ENCODE data around the gene RCL1. TPM values are rescaled to one million over a fixed set of nuclear protein-coding genes. Genes with fewer than 3 reads are reported as not detected.

RCL1 gene
- total RNA-seq, 5 donors from 2014 or later (not counting 1 experiment from before 2014, with no cell fraction given), result 22.0 to 38.7 (median 24.2) TPM

GRCh38 chr9:4826417-4827166 lies 33.8 kb downstream of the RCL1 start:
- POLR2A ChIA-PET, result no interaction called here
- CTCF ChIA-PET, result interaction anchor here (0.5 to 0.6 kb wide), 2 partner anchors 32 to 162 kb away, joined by 3 to 4 read pairs; no protein-coding TSS in a partner anchor
- peaks cover 36% of the 10 kb centered on the region for H3K36me3 Mint-ChIP-seq
- H3K4me3 Mint-ChIP-seq, result no peak overlapping the region
- H3K27me3 Mint-ChIP-seq, result no peaks in the 10 kb centered on the region
- Histone ChIP-seq H3K4me1 (ENCODE audit: control insufficient read depth in 1 of 2, extremely low read depth in 1 of 2, insufficient read depth in 2 of 2, low read length in 2 of 2) (no peaks in the 10 kb centered on the region), H3K4me3 (ENCODE audit: control insufficient read depth in 1 of 2, extremely low read depth in 1 of 2, low read length in 1 of 2) (no peak overlapping the region), H3K9me3 (no peaks in the 10 kb centered on the region), H3K27ac (ENCODE audit: low read length) (no peak overlapping the region), H3K27me3 (replicated peaks in 1 of 2; ENCODE audit: control insufficient read depth in 2 of 2, extremely low read depth in 1 of 2, insufficient read depth in 2 of 2, low read length in 1 of 2) (no peaks in the 10 kb centered on the region), H3K36me3 (ENCODE audit: control insufficient read depth in 2 of 2, extremely low read depth in 1 of 2, insufficient read depth in 1 of 2, low read length in 1 of 2) (peaks cover 2 to 12% of the 10 kb centered on the region in 2 donors)
- ATAC-seq (replicated peaks in 1 of 4), result no peak
- no peaks in the 10 kb centered on the region for H3K9me3 Mint-ChIP-seq
- WGBS (ENCODE audit: insufficient coverage), result 90% methylated on average over 3 of the region's 7 CpGs
- H3K27ac Mint-ChIP-seq, result no peak overlapping the region
- DNase-seq, result no peak
- peaks cover 11 to 16% (median 14%) of the 10 kb centered on the region in 3 donors for H3K4me1 Mint-ChIP-seq

GRCh38 chr9:4827224-4827623 lies 34.5 kb downstream of the RCL1 start:
- Histone ChIP-seq H3K27ac (ENCODE audit: low read length) (no peak overlapping the region), H3K36me3 (ENCODE audit: control insufficient read depth in 2 of 2, extremely low read depth in 1 of 2, insufficient read depth in 1 of 2, low read length in 1 of 2) (peaks cover 2 to 13% of the 10 kb centered on the region in 2 donors), H3K4me3 (ENCODE audit: control insufficient read depth in 1 of 2, extremely low read depth in 1 of 2, low read length in 1 of 2) (no peak overlapping the region), H3K9me3 (no peaks in the 10 kb centered on the region), H3K4me1 (ENCODE audit: control insufficient read depth in 1 of 2, extremely low read depth in 1 of 2, insufficient read depth in 2 of 2, low read length in 2 of 2) (no peaks in the 10 kb centered on the region), H3K27me3 (replicated peaks in 1 of 2; ENCODE audit: control insufficient read depth in 2 of 2, extremely low read depth in 1 of 2, insufficient read depth in 2 of 2, low read length in 1 of 2) (no peaks in the 10 kb centered on the region)
- ATAC-seq (replicated peaks in 1 of 4) (no peak), DNase-seq (no peak)
- H3K36me3 Mint-ChIP-seq, result peaks cover 42% of the 10 kb centered on the region
- no peak overlapping the region for H3K4me3 Mint-ChIP-seq
- H3K4me1 Mint-ChIP-seq, result peaks cover 5 to 10% (median 8%) of the 10 kb centered on the region in 3 donors
- POLR2A ChIA-PET, result interaction anchor here in 1 of 2 donors (0.6 kb wide), 1 partner anchor 1088 kb away, joined by 7 read pairs; no protein-coding TSS in a partner anchor
- no peaks in the 10 kb centered on the region for H3K27me3 Mint-ChIP-seq
- CTCF ChIA-PET, result interaction anchor here (0.5 to 1.1 kb wide), 5 partner anchors 32 to 683 kb away, joined by 3 to 5 read pairs (median 3); no protein-coding TSS in a partner anchor
- H3K9me3 Mint-ChIP-seq, result no peaks in the 10 kb centered on the region
- no CpG with 5 or more reads among the region's 2 CpGs for WGBS (ENCODE audit: insufficient coverage)
- H3K27ac Mint-ChIP-seq, result no peak overlapping the region

- ATAC-seq (replicated peaks in 1 of 4), result no peak
- whole genome bisulfite sequencing (ENCODE audit: insufficient coverage), result 83% methylated on average over 2 of the region's 2 CpGs
- peaks cover 2 to 24% of the 10 kb centered on the region in 2 donors for H3K36me3 ChIP-seq (ENCODE audit: control insufficient read depth in 2 of 2, extremely low read depth in 1 of 2, insufficient read depth in 1 of 2, low read length in 1 of 2)
- H3K27me3 ChIP-seq (replicated peaks in 1 of 2; ENCODE audit: control insufficient read depth in 2 of 2, extremely low read depth in 1 of 2, insufficient read depth in 2 of 2, low read length in 1 of 2), result no peaks in the 10 kb centered on the region
- no peak overlapping the region for H3K4me3 Mint-ChIP-seq
- no peak overlapping the region for H3K27ac Mint-ChIP-seq
- H3K9me3 ChIP-seq, result no peaks in the 10 kb centered on the region
- DNase-seq, result no peak
- ChIA-PET CTCF (interaction anchor here in 1 of 2 donors (0.8 to 1.1 kb wide), 2 partner anchors 68 to 224 kb away, joined by 3 to 4 read pairs; no protein-coding TSS in a partner anchor), POLR2A (interaction anchor here in 1 of 2 donors (0.6 kb wide), 1 partner anchor 159 kb away, joined by 10 read pairs; no protein-coding TSS in a partner anchor)
- H3K4me3 ChIP-seq (ENCODE audit: control insufficient read depth in 1 of 2, extremely low read depth in 1 of 2, low read length in 1 of 2), result no peak overlapping the region
- no peaks in the 10 kb centered on the region for H3K9me3 Mint-ChIP-seq
- no peaks in the 10 kb centered on the region for H3K27me3 Mint-ChIP-seq
- peaks cover 54% of the 10 kb centered on the region for H3K36me3 Mint-ChIP-seq
- H3K4me1 ChIP-seq (ENCODE audit: control insufficient read depth in 1 of 2, extremely low read depth in 1 of 2, insufficient read depth in 2 of 2, low read length in 2 of 2), result no peaks in the 10 kb centered on the region
- H3K27ac ChIP-seq (ENCODE audit: low read length), result no peak overlapping the region
- H3K4me1 Mint-ChIP-seq, result peaks cover 0 to 10% (median 4%) of the 10 kb centered on the region in 3 donors
Measured at GRCh38 chr9:4828761-4829160, 36.0 kb downstream of the RCL1 start.

DNA sequence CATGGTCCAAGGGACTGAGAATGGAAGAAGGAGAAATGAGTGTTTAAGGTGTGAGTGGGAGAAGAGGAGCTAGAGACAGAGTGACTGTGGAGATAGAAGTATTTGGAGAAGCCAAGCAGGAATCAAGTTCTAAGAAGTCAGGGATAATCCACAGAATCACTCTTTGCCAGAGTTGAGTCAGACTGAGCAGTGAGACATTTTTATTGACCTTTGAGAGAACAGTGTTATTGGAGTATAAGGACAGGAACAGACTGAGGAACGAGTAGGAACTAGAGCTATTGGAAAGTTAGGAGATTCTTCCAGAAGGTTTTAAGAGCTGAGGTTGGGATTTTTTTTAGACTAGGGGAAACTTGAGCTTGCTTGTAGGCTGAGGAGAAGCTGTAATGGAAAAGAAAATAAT lies 37.2 kb downstream of the RCL1 start:
- Mint-ChIP-seq H3K4me3 (no peak overlapping the region), H3K27ac (no peak overlapping the region), H3K36me3 (peaks cover 58% of the 10 kb centered on the region), H3K4me1 (peaks cover 0 to 13% (median 5%) of the 10 kb centered on the region in 3 donors), H3K9me3 (no peaks in the 10 kb centered on the region), H3K27me3 (no peaks in the 10 kb centered on the region)
- no peaks in the 10 kb centered on the region for H3K4me1 ChIP-seq (ENCODE audit: control insufficient read depth in 1 of 2, extremely low read depth in 1 of 2, insufficient read depth in 2 of 2, low read length in 2 of 2)
- 80% methylated on average over 1 of the region's 1 CpG for WGBS (ENCODE audit: insufficient coverage)
- POLR2A ChIA-PET, result no interaction called here
- ATAC-seq (replicated peaks in 1 of 4) (no peak), DNase-seq (no peak)
- H3K27me3 ChIP-seq (replicated peaks in 1 of 2; ENCODE audit: control insufficient read depth in 2 of 2, extremely low read depth in 1 of 2, insufficient read depth in 2 of 2, low read length in 1 of 2), result no peaks in the 10 kb centered on the region
- CTCF ChIA-PET, result interaction anchor here in 1 of 2 donors (0.6 to 0.8 kb wide), 2 partner anchors 70 to 777 kb away, joined by 3 read pairs; no protein-coding TSS in a partner anchor
- H3K27ac ChIP-seq (ENCODE audit: low read length), result no peak overlapping the region
- H3K36me3 ChIP-seq (ENCODE audit: control insufficient read depth in 2 of 2, extremely low read depth in 1 of 2, insufficient read depth in 1 of 2, low read length in 1 of 2), result peaks cover 2 to 33% of the 10 kb centered on the region in 2 donors
- no peaks in the 10 kb centered on the region for H3K9me3 ChIP-seq
- no peak overlapping the region for H3K4me3 ChIP-seq (ENCODE audit: control insufficient read depth in 1 of 2, extremely low read depth in 1 of 2, low read length in 1 of 2)

GRCh38 chr9:4830699-4831098 lies 38.0 kb downstream of the RCL1 start:
- CTCF ChIA-PET, result no interaction called here
- ATAC-seq (replicated peaks in 1 of 4), result no peak
- DNase-seq, result no peak
- Mint-ChIP-seq H3K27ac (no peak overlapping the region), H3K4me1 (peaks cover 0 to 14% (median 8%) of the 10 kb centered on the region in 3 donors), H3K27me3 (no peaks in the 10 kb centered on the region), H3K36me3 (peaks cover 63% of the 10 kb centered on the region), H3K9me3 (no peaks in the 10 kb centered on the region), H3K4me3 (no peak overlapping the region)
- Histone ChIP-seq H3K4me1 (ENCODE audit: control insufficient read depth in 1 of 2, extremely low read depth in 1 of 2, insufficient read depth in 2 of 2, low read length in 2 of 2) (no peaks in the 10 kb centered on the region), H3K27me3 (replicated peaks in 1 of 2; ENCODE audit: control insufficient read depth in 2 of 2, extremely low read depth in 1 of 2, insufficient read depth in 2 of 2, low read length in 1 of 2) (no peaks in the 10 kb centered on the region), H3K36me3 (ENCODE audit: control insufficient read depth in 2 of 2, extremely low read depth in 1 of 2, insufficient read depth in 1 of 2, low read length in 1 of 2) (peaks cover 2 to 38% of the 10 kb centered on the region in 2 donors), H3K9me3 (no peaks in the 10 kb centered on the region), H3K27ac (ENCODE audit: low read length) (no peak overlapping the region), H3K4me3 (ENCODE audit: control insufficient read depth in 1 of 2, extremely low read depth in 1 of 2, low read length in 1 of 2) (no peak overlapping the region)
- WGBS (ENCODE audit: insufficient coverage), result 100% methylated on average over 1 of the region's 5 CpGs
- POLR2A ChIA-PET, result no interaction called here

- Mint-ChIP-seq H3K4me3 (no peak overlapping the region), H3K36me3 (peaks cover 66% of the 10 kb centered on the region), H3K27ac (no peak overlapping the region), H3K27me3 (no peaks in the 10 kb centered on the region), H3K4me1 (peaks cover 1 to 14% (median 8%) of the 10 kb centered on the region in 3 donors), H3K9me3 (no peaks in the 10 kb centered on the region)
- H3K9me3 ChIP-seq, result no peaks in the 10 kb centered on the region
- H3K36me3 ChIP-seq (ENCODE audit: control insufficient read depth in 2 of 2, extremely low read depth in 1 of 2, insufficient read depth in 1 of 2, low read length in 1 of 2), result peaks cover 2 to 39% of the 10 kb centered on the region in 2 donors
- WGBS (ENCODE audit: insufficient coverage), result 100% methylated on average over 1 of the region's 5 CpGs
- no peak overlapping the region for H3K27ac ChIP-seq (ENCODE audit: low read length)
- no peaks in the 10 kb centered on the region for H3K27me3 ChIP-seq (replicated peaks in 1 of 2; ENCODE audit: control insufficient read depth in 2 of 2, extremely low read depth in 1 of 2, insufficient read depth in 2 of 2, low read length in 1 of 2)
- ChIA-PET CTCF (interaction anchor here (0.5 to 1.0 kb wide), 2 partner anchors 156 to 199 kb away, joined by 3 to 7 read pairs; no protein-coding TSS in a partner anchor), POLR2A (interaction anchor here in 1 of 2 donors (0.6 kb wide), 1 partner anchor 20 kb away, joined by 3 read pairs; no protein-coding TSS in a partner anchor)
- no peak overlapping the region for H3K4me3 ChIP-seq (ENCODE audit: control insufficient read depth in 1 of 2, extremely low read depth in 1 of 2, low read length in 1 of 2)
- no peaks in the 10 kb centered on the region for H3K4me1 ChIP-seq (ENCODE audit: control insufficient read depth in 1 of 2, extremely low read depth in 1 of 2, insufficient read depth in 2 of 2, low read length in 2 of 2)
- ATAC-seq (replicated peaks in 1 of 4) (no peak), DNase-seq (no peak)
Measured at GRCh38 chr9:4831119-4831518, 38.4 kb downstream of the RCL1 start.
